ENCODE data around the gene SLC12A3.

SLC12A3 gene

DNA sequence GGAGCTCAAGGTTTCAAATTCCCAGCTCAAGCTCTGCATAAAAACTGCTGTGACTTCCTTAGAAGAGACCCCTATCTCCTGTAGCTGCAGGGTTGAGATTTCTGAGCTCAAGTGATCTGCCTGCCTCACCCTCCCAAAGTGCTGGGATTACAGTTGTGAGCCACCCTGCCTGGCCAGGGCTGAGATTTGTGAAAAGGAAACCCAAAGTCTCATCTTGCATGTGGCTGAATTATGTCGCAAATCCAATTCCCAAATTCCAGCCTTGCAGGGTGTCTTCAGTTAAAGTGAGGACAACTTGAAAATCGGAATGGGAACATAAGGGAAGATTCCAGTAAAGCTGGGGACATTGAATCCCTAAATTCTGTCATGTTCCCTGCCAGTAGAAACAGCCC lies 82.6 kb downstream of the SLC12A3 start:
- ATAC-seq = no peak
- TF ChIP-seq, protein P1, sequence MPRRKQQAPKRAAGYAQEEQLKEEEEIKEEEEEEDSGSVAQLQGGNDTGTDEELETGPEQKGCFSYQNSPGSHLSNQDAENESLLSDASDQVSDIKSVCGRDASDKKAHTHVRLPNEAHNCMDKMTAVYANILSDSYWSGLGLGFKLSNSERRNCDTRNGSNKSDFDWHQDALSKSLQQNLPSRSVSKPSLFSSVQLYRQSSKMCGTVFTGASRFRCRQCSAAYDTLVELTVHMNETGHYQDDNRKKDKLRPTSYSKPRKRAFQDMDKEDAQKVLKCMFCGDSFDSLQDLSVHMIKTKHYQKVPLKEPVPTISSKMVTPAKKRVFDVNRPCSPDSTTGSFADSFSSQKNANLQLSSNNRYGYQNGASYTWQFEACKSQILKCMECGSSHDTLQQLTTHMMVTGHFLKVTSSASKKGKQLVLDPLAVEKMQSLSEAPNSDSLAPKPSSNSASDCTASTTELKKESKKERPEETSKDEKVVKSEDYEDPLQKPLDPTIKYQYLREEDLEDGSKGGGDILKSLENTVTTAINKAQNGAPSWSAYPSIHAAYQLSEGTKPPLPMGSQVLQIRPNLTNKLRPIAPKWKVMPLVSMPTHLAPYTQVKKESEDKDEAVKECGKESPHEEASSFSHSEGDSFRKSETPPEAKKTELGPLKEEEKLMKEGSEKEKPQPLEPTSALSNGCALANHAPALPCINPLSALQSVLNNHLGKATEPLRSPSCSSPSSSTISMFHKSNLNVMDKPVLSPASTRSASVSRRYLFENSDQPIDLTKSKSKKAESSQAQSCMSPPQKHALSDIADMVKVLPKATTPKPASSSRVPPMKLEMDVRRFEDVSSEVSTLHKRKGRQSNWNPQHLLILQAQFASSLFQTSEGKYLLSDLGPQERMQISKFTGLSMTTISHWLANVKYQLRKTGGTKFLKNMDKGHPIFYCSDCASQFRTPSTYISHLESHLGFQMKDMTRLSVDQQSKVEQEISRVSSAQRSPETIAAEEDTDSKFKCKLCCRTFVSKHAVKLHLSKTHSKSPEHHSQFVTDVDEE (CRISPR knock-in tag; IDR thresholded peaks at IDR 0.05) = no peak
- no peak for TF ChIP-seq ZC3H10 (CRISPR knock-in tag; IDR thresholded peaks at IDR 0.05)
- no peak for TF ChIP-seq ZFP30 (CRISPR knock-in tag; IDR thresholded peaks at IDR 0.05)
- TF ChIP-seq, protein P2, sequence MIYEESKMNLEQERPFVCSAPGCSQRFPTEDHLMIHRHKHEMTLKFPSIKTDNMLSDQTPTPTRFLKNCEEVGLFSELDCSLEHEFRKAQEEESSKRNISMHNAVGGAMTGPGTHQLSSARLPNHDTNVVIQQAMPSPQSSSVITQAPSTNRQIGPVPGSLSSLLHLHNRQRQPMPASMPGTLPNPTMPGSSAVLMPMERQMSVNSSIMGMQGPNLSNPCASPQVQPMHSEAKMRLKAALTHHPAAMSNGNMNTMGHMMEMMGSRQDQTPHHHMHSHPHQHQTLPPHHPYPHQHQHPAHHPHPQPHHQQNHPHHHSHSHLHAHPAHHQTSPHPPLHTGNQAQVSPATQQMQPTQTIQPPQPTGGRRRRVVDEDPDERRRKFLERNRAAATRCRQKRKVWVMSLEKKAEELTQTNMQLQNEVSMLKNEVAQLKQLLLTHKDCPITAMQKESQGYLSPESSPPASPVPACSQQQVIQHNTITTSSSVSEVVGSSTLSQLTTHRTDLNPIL (CRISPR knock-in tag; IDR thresholded peaks at IDR 0.05; ENCODE audit: low read depth) = no peak
- TF ChIP-seq ZNF565 (CRISPR knock-in tag; conservative IDR thresholded peaks at IDR 0.05; ENCODE audit: low read depth) = no peak
- no peak for TF ChIP-seq ZNF8 (CRISPR knock-in tag; IDR thresholded peaks at IDR 0.05)
- no peak for TF ChIP-seq TCF4 (CRISPR knock-in tag; IDR thresholded peaks at IDR 0.05; ENCODE audit: borderline replicate concordance)
- TF ChIP-seq ZNF70 (CRISPR knock-in tag; IDR thresholded peaks at IDR 0.05) = no peak
- no peak for TF ChIP-seq TOX (CRISPR knock-in tag; IDR thresholded peaks at IDR 0.05; ENCODE audit: borderline replicate concordance)
- TF ChIP-seq GLIS3 (CRISPR knock-in tag; IDR thresholded peaks at IDR 0.05) = no peak
- no peak for TF ChIP-seq ESRRG (CRISPR knock-in tag; IDR thresholded peaks at IDR 0.05)
- TF ChIP-seq, protein P3, sequence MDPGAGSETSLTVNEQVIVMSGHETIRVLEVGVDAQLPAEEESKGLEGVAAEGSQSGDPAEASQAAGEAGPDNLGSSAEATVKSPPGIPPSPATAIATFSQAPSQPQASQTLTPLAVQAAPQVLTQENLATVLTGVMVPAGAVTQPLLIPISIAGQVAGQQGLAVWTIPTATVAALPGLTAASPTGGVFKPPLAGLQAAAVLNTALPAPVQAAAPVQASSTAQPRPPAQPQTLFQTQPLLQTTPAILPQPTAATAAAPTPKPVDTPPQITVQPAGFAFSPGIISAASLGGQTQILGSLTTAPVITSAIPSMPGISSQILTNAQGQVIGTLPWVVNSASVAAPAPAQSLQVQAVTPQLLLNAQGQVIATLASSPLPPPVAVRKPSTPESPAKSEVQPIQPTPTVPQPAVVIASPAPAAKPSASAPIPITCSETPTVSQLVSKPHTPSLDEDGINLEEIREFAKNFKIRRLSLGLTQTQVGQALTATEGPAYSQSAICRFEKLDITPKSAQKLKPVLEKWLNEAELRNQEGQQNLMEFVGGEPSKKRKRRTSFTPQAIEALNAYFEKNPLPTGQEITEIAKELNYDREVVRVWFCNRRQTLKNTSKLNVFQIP (CRISPR knock-in tag; IDR thresholded peaks at IDR 0.05; ENCODE audit: borderline replicate concordance, low read depth) = no peak
- TF ChIP-seq CSRNP3 (CRISPR knock-in tag; IDR thresholded peaks at IDR 0.05) = no peak

DNA sequence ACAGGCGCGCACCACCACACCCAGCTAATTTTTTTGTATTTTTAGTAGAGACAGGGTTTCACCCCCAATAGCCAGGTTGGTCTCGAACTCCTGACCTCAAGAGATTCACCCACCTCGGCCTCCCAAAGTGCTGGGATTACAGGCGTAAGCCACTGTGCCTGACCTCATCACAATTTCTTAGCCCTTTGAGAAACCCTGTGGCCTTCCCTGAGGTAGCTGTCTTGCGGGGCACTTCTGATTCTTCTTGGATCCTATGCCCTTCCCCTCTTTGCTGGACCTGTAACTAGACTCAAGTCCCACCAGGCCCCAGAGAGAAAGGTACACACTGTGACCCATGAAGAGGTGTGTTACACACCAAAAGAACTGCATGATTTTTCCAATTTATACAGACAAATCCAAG lies 83.2 kb downstream of the SLC12A3 start:
- TF ChIP-seq PATZ1 (CRISPR knock-in tag; IDR thresholded peaks at IDR 0.05; ENCODE audit: borderline replicate concordance) (no peak), GLIS3 (CRISPR knock-in tag; IDR thresholded peaks at IDR 0.05) (no peak), RARB (CRISPR knock-in tag; IDR thresholded peaks at IDR 0.05) (no peak), TCF4 (CRISPR knock-in tag; IDR thresholded peaks at IDR 0.05; ENCODE audit: borderline replicate concordance) (no peak), ZFP3 (CRISPR knock-in tag; IDR thresholded peaks at IDR 0.05) (no peak), PPARA (CRISPR knock-in tag; IDR thresholded peaks at IDR 0.05; ENCODE audit: borderline replicate concordance) (no peak), BACH2 (CRISPR knock-in tag; IDR thresholded peaks at IDR 0.05; ENCODE audit: borderline replicate concordance) (no peak), ESRRG (CRISPR knock-in tag; IDR thresholded peaks at IDR 0.05) (no peak), CSDC2 (CRISPR knock-in tag; IDR thresholded peaks at IDR 0.05) (no peak), ARNTL (CRISPR knock-in tag; IDR thresholded peaks at IDR 0.05; ENCODE audit: borderline replicate concordance, low read depth) (no peak), TOX (CRISPR knock-in tag; IDR thresholded peaks at IDR 0.05; ENCODE audit: borderline replicate concordance) (no peak), ZC3H10 (CRISPR knock-in tag; IDR thresholded peaks at IDR 0.05) (no peak), ZNF70 (CRISPR knock-in tag; IDR thresholded peaks at IDR 0.05) (no peak)
- TF ChIP-seq, protein P1 (CRISPR knock-in tag; IDR thresholded peaks at IDR 0.05) = no peak
- TF ChIP-seq, protein P3 (CRISPR knock-in tag; IDR thresholded peaks at IDR 0.05; ENCODE audit: borderline replicate concordance, low read depth) = no peak

More for the DNA sequence above, 83.2 kb downstream of the SLC12A3 start:
- ATAC-seq = no peak

Data from SK-N-SH treated with all-trans-retinoic acid at 6 μM for 48 hours (cell line).